ENCODE measurements around the gene SLC5A6. TPM values are rescaled to one million over a fixed set of nuclear protein-coding genes. Genes with fewer than 3 reads are reported as not detected.

The SLC5A6 gene
- total RNA-seq, 1 donor from 2014 or later, result 20.8 TPM

GRCh38 chr2:27175330-27175729 is 36.7 kb downstream of the SLC5A6 start:
- no peak for DNase-seq
- H3K4me1 ChIP-seq, result no peaks in the 10 kb centered on the region
- no peaks in the 10 kb centered on the region for H3K9me3 ChIP-seq
- H3K27ac ChIP-seq, result no peak overlapping the region
- no peaks in the 10 kb centered on the region for H3K27me3 ChIP-seq (ENCODE audit: low read depth)
- peak; percentile 65 to 68 for ATAC-seq
- no peaks in the 10 kb centered on the region for H3K36me3 ChIP-seq
- TF ChIP-seq, protein P1, sequence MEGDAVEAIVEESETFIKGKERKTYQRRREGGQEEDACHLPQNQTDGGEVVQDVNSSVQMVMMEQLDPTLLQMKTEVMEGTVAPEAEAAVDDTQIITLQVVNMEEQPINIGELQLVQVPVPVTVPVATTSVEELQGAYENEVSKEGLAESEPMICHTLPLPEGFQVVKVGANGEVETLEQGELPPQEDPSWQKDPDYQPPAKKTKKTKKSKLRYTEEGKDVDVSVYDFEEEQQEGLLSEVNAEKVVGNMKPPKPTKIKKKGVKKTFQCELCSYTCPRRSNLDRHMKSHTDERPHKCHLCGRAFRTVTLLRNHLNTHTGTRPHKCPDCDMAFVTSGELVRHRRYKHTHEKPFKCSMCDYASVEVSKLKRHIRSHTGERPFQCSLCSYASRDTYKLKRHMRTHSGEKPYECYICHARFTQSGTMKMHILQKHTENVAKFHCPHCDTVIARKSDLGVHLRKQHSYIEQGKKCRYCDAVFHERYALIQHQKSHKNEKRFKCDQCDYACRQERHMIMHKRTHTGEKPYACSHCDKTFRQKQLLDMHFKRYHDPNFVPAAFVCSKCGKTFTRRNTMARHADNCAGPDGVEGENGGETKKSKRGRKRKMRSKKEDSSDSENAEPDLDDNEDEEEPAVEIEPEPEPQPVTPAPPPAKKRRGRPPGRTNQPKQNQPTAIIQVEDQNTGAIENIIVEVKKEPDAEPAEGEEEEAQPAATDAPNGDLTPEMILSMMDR (IDR thresholded peaks at IDR 0.05), result no peak
- H3K4me3 ChIP-seq, result no peak overlapping the region
- intact Hi-C loops (cut with DNase I), result no loop called here

GRCh38 chr2:27174638-27175037 is 37.4 kb downstream of the SLC5A6 start:
- Histone ChIP-seq H3K27ac (no peak overlapping the region), H3K4me1 (no peaks in the 10 kb centered on the region), H3K4me3 (no peak overlapping the region), H3K36me3 (no peaks in the 10 kb centered on the region), H3K27me3 (ENCODE audit: low read depth) (no peaks in the 10 kb centered on the region), H3K9me3 (no peaks in the 10 kb centered on the region)
- DNase-seq (no peak), ATAC-seq (no peak)
- intact Hi-C loops (cut with DNase I), result no loop called here
- TF ChIP-seq, protein P1 (IDR thresholded peaks at IDR 0.05), result no peak

DNA sequence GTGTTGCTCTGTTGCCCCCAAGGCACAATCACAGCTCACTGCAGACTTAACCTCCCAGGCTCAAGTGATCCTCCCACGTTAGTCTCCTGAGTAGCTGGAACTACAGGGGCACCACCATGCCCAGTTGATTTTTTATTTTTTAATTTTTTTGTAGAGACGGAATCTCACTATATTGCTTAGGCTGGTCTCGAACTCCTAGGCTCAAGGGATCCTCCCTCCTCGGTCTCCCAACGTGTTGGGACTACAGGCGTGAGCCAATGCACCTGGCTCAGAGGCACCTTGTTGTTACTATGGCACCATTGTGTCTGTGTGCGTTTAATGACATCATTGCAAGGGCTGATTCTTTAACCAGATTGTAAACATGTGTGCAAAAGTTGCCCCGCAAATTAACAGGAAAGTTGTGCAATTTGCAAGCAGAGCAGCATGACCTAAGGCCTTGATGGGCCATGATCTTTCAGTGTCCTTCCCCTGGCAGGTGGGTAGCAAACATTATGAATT is 40.7 kb downstream of the SLC5A6 start:
- Histone ChIP-seq H3K36me3 (no peaks in the 10 kb centered on the region), H3K9me3 (no peaks in the 10 kb centered on the region), H3K27ac (no peak overlapping the region), H3K4me1 (no peaks in the 10 kb centered on the region), H3K27me3 (ENCODE audit: low read depth) (no peaks in the 10 kb centered on the region), H3K4me3 (no peak overlapping the region)
- no peak for DNase-seq
- intact Hi-C loops (cut with DNase I), result no loop called here
- no peak for ATAC-seq
- TF ChIP-seq, protein P1 (IDR thresholded peaks at IDR 0.05), result no peak

GRCh38 chr2:27170581-27171337 is 41.3 kb downstream of the SLC5A6 start:
- Histone ChIP-seq H3K36me3 (no peaks in the 10 kb centered on the region), H3K27ac (no peak overlapping the region), H3K9me3 (no peaks in the 10 kb centered on the region), H3K27me3 (ENCODE audit: low read depth) (no peaks in the 10 kb centered on the region), H3K4me1 (no peaks in the 10 kb centered on the region), H3K4me3 (no peak overlapping the region)
- intact Hi-C loops (cut with DNase I), result no loop called here
- TF ChIP-seq, protein P1 (IDR thresholded peaks at IDR 0.05), result no peak
- no peak for DNase-seq
- no peak for ATAC-seq

- Histone ChIP-seq H3K9me3 (no peaks in the 10 kb centered on the region), H3K4me3 (no peak overlapping the region), H3K27ac (no peak overlapping the region), H3K36me3 (no peaks in the 10 kb centered on the region), H3K27me3 (ENCODE audit: low read depth) (no peaks in the 10 kb centered on the region), H3K4me1 (no peaks in the 10 kb centered on the region)
- DNase-seq (no peak), ATAC-seq (no peak)
- intact Hi-C loops (cut with DNase I), result no loop called here
- TF ChIP-seq, protein P1 (IDR thresholded peaks at IDR 0.05), result no peak
Observed at GRCh38 chr2:27164960-27165763, 46.9 kb downstream of the SLC5A6 start.

All from lower lobe of right lung (tissue), 2 donors.